ENCODE data around the gene ERBB4.

Gene ERBB4

GRCh38 chr2:211447548-211447947, 1091.1 kb downstream of the ERBB4 start:
- no peak for DNase-seq

- DNase-seq = no peak
Observed at GRCh38 chr2:211440107-211440506, 1098.5 kb downstream of the ERBB4 start.

- no peak for DNase-seq
Observed at GRCh38 chr2:211439011-211439410, 1099.6 kb downstream of the ERBB4 start.

- DNase-seq = no peak
Observed at GRCh38 chr2:211437396-211437795, 1101.2 kb downstream of the ERBB4 start.

- DNase-seq = no peak
Observed at GRCh38 chr2:211436182-211436581, 1102.4 kb downstream of the ERBB4 start.

- DNase-seq = no peak
Observed at GRCh38 chr2:211435331-211435730, 1103.3 kb downstream of the ERBB4 start.

- DNase-seq = no peak
Observed at GRCh38 chr2:211434773-211435172, 1103.8 kb downstream of the ERBB4 start.

GRCh38 chr2:211429256-211429920, 1109.2 kb downstream of the ERBB4 start:
- no peak for DNase-seq

- DNase-seq = no peak
Observed at GRCh38 chr2:211426240-211426639, 1112.4 kb downstream of the ERBB4 start.

- DNase-seq = no peak
Observed at GRCh38 chr2:211423018-211423417, 1115.6 kb downstream of the ERBB4 start.

GRCh38 chr2:211417544-211417943, 1121.1 kb downstream of the ERBB4 start:
- DNase-seq = no peak

- no peak for DNase-seq
Observed at GRCh38 chr2:211416373-211416772, 1122.2 kb downstream of the ERBB4 start.

GRCh38 chr2:211413746-211414145, 1124.9 kb downstream of the ERBB4 start:
- no peak for DNase-seq

- no peak for DNase-seq
Observed at GRCh38 chr2:211408483-211408891, 1130.1 kb downstream of the ERBB4 start.

GRCh38 chr2:211407076-211407475, 1131.5 kb downstream of the ERBB4 start:
- no peak for DNase-seq

GRCh38 chr2:211405036-211405435, 1133.6 kb downstream of the ERBB4 start:
- no peak for DNase-seq

- no peak for DNase-seq
Observed at GRCh38 chr2:211404098-211404497, 1134.5 kb downstream of the ERBB4 start.

- DNase-seq = no peak
Observed at GRCh38 chr2:211401328-211401727, 1137.3 kb downstream of the ERBB4 start.

- DNase-seq = no peak
Observed at GRCh38 chr2:211397764-211398163, 1140.8 kb downstream of the ERBB4 start.

GRCh38 chr2:211396815-211397214, 1141.8 kb downstream of the ERBB4 start:
- no peak for DNase-seq

- DNase-seq = no peak
Observed at GRCh38 chr2:211391189-211391567, 1147.4 kb downstream of the ERBB4 start.

- DNase-seq = no peak
Observed at GRCh38 chr2:211390536-211391188, 1147.9 kb downstream of the ERBB4 start.

- DNase-seq = no peak
Observed at GRCh38 chr2:211387734-211388133, 1150.9 kb downstream of the ERBB4 start.

- no peak for DNase-seq
Observed at GRCh38 chr2:211380041-211380440, 1158.6 kb downstream of the ERBB4 start.

GRCh38 chr2:211376410-211376809, 1162.2 kb downstream of the ERBB4 start:
- no peak for DNase-seq
